Spinal cord (tissue), 10 donors: Measurements from ENCODE around the gene OGDH. TPM values are rescaled to one million over a fixed set of nuclear protein-coding genes. Genes with fewer than 3 reads are reported as not detected.

Source experiments
- DNase-seq, 6 donors: peaks; one replicate each; pipeline versions ENCODE4 v3.0.0 to v3.0.0-alpha.2; 2013 to 2015; ENCODE audit warnings: low spot score in 6 of 6, low read depth in 4 of 6
- H3K27ac ChIP-seq: one replicate; pipeline ENCODE4 v1.5.1; 2013; ENCODE audit warnings: low read depth, low read length, control low read depth
- H3K27me3 ChIP-seq: one replicate; pipeline ENCODE4 v1.6.1; 2013; ENCODE audit warnings: low read length; ENCODE audit not compliant: control insufficient read depth, insufficient read depth
- H3K36me3 ChIP-seq: one replicate; pipeline ENCODE4 v1.6.1; 2013; ENCODE audit warnings: low read length; ENCODE audit not compliant: control insufficient read depth, insufficient read depth
- H3K4me1 ChIP-seq: one replicate; pipeline ENCODE4 v1.6.1; 2013; ENCODE audit warnings: low read length; ENCODE audit not compliant: control insufficient read depth, insufficient read depth
- H3K4me3 ChIP-seq: one replicate; pipeline ENCODE4 v1.5.1; 2013; ENCODE audit warnings: low read depth, low read length, control low read depth
- H3K9me3 ChIP-seq: one replicate; pipeline ENCODE4 v1.6.1; 2013; ENCODE audit warnings: low read length; ENCODE audit not compliant: control insufficient read depth, insufficient read depth
- WGBS: methylation state at CpG from one replicate; pipeline ENCODE4 v1.1.5; 2013; ENCODE audit warnings: missing lambda C conversion rate; ENCODE audit not compliant: insufficient coverage; 5-methylcytosine and 5-hydroxymethylcytosine counted together
- polyA plus RNA-seq, 2 donors: library from polyadenylated mRNA; unstranded; fragments of 120-200 nt; gene quantifications; one replicate each; pipeline ENCODE4 v1.2.1, GENCODE V29; 2013; ENCODE audit not compliant: insufficient read length in 2 of 2
- total RNA-seq, 2 donors: library from RNA; depleted of rRNA in 1 of 2; stranded (reverse); fragments of 120-200 nt in 1 of 2; fragments of >200 nt in 1 of 2; gene quantifications; one replicate each; pipeline versions ENCODE4 v1.2.3 to v1.2.4, GENCODE V29; 2013 to 2014
- donor health status: healthy.

Gene OGDH
- total and polyA plus RNA-seq, 4 donors = 63.8 to 78.6 (median 69.3) TPM

DNA sequence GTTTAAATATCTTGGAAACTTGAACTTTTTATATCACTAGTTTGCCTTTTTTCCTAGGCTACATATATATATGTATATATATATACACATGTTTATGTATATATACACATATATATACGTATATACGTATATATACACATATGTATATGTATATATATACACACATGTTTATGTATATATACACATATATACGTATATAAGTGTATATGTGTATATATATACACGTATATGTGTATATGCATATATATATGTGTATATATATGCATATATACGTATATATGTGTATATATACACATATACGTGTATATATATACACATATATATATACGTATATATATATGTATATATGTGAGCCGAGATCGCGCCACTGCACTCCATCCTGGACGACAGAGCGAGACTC lies 10.1 kb downstream of the OGDH start:
- DNase-seq = no peak
- H3K36me3 ChIP-seq = no peaks in the 10 kb centered on the region
- no peaks in the 10 kb centered on the region for H3K9me3 ChIP-seq
- H3K27me3 ChIP-seq = no peaks in the 10 kb centered on the region
- no peak overlapping the region for H3K4me3 ChIP-seq
- H3K27ac ChIP-seq = no peak overlapping the region
- 95% methylated on average over 4 of the region's 12 CpGs for WGBS
- peaks cover 2% of the 10 kb centered on the region for H3K4me1 ChIP-seq

DNA sequence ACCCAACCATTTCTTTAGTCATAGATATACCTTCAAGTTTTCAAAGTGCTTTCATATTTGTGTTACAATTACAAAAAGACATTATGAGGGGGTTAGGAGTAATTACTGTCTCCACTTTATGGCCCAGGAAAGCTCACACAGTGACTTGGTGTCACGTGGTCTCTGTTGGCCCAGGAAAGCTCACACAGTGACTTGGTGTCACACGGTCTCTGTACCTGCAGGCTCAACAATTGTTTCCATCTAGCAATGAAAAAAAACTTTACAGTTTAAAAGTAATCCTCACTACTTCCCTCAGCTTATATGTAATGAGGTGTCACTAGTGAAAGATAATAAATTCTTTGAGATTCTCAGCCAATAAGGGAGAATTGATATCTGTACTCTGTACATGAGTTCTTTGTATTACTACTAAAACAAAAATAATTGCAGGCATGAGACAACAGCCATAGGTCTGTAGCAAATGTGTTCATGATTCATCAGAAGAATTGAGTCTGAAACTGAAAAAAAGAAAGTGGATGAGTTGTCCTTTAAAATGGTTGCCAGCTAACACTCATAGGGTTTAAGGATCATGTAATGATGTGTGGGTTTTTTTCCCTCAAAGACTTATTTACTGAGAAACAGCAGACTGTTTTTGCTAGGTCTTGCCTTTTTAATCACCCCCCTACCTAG lies 10.9 kb downstream of the OGDH start:
- WGBS = no CpG with 5 or more reads among the region's 2 CpGs
- Histone ChIP-seq H3K27ac (no peak overlapping the region), H3K4me3 (no peak overlapping the region), H3K36me3 (no peaks in the 10 kb centered on the region), H3K4me1 (peaks cover 2% of the 10 kb centered on the region), H3K9me3 (no peaks in the 10 kb centered on the region), H3K27me3 (no peaks in the 10 kb centered on the region)
- DNase-seq = no peak

DNA sequence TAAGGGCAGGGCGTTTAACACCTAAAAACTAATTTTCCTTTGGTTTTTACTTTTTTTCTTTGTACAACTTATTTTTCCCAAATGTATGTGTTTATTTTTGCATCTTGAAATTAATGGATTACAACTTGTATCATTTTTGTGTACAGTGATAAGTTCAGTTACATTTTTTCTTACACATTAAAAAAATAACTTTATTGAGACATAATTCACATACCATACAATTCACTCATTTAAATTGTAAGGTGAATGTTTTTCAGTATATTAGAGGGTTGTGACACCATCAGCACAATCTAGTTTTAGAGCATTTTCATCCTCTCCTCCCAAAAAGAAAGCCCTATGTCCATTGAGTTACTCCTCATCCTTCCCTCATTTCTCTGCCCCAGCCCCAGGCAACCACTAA lies 11.6 kb downstream of the OGDH start:
- H3K4me1 ChIP-seq = peaks cover 2% of the 10 kb centered on the region

DNA sequence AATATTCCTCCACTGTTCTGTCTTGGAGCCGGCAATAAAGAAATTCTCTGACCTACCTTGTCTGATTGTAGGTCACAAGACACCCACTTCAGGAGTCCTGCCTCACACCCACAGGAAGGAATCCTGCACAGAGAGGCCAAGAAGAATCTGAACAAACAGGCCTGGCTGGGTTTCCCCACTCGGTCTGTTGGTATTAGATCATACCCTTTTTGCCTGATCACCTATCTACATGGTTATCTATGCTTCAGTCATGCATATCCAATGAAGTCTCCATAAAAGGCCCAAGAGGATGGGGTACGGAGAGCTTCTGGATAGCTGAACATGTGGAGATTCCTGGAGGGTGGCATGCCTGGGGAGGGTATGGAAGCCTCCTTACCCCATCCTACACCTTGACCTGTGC lies 12.3 kb downstream of the OGDH start:
- Histone ChIP-seq H3K36me3 (no peaks in the 10 kb centered on the region), H3K4me3 (no peak overlapping the region), H3K27me3 (no peaks in the 10 kb centered on the region), H3K27ac (no peak overlapping the region), H3K9me3 (no peaks in the 10 kb centered on the region), H3K4me1 (peaks cover 2% of the 10 kb centered on the region)
- no peak for DNase-seq
- 90% methylated on average over 2 of the region's 3 CpGs for WGBS

More for the DNA sequence above, 11.6 kb downstream of the OGDH start:
- Histone ChIP-seq H3K9me3 (no peaks in the 10 kb centered on the region), H3K27me3 (no peaks in the 10 kb centered on the region), H3K27ac (no peak overlapping the region), H3K36me3 (no peaks in the 10 kb centered on the region), H3K4me3 (no peak overlapping the region)
- WGBS = no CpG with 5 or more reads among the region's 1 CpG
- no peak for DNase-seq

- Histone ChIP-seq H3K4me1 (no peaks in the 10 kb centered on the region), H3K36me3 (peaks cover 12% of the 10 kb centered on the region), H3K4me3 (no peak overlapping the region), H3K27me3 (no peaks in the 10 kb centered on the region), H3K27ac (no peak overlapping the region), H3K9me3 (no peaks in the 10 kb centered on the region)
- no peak for DNase-seq
- WGBS = 97% methylated on average over 5 of the region's 11 CpGs
Measured at GRCh38 chr7:44621034-44621749, 14.8 kb downstream of the OGDH start.

- Histone ChIP-seq H3K9me3 (no peaks in the 10 kb centered on the region), H3K4me1 (peaks cover 4% of the 10 kb centered on the region), H3K4me3 (no peak overlapping the region), H3K36me3 (peaks cover 17% of the 10 kb centered on the region), H3K27ac (no peak overlapping the region), H3K27me3 (no peaks in the 10 kb centered on the region)
- no peak for DNase-seq
- WGBS = 87% methylated on average over 3 of the region's 5 CpGs
Measured at GRCh38 chr7:44621750-44622103, 15.3 kb downstream of the OGDH start.

DNA sequence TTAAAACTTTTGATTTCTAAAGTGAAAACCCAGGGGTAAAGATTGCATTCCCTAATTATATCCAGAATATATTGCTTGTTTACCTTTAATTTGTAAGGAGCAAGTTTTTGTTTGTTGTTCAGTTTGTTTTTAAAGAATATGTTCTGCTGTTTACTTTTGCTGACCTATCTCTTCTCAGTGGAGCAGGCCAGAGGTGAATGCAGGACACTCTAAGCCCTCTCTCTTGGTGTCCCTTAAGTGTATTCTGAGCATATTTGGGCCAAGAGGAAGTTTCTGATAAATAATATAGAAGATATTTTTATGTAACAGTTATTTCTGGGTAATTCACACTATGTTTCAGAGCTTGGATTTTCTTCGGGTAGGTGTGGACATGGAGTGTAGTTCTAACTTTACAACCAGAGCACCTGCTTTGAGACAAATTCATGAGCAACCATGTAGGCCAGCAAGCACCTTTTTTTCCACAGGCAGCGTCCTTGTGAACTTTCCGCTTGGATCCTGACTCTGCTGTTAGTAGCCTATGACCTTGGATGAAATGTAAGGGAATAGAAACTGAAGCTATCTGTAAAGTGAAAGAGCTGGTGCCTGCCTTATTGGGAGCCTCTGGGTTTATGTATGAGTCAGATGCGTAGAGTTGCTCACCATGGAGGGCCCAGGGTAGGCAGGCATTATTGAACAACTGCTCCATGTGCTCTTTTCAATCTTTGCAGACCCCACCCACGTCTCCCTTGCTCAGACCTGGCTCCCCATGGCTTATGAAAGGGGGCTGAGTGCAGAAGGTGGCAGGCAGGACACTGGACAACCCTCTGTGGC lies 16.1 kb downstream of the OGDH start:
- WGBS = 88% methylated on average over 4 of the region's 5 CpGs
- Histone ChIP-seq H3K27me3 (no peaks in the 10 kb centered on the region), H3K4me3 (no peak overlapping the region), H3K27ac (no peak overlapping the region), H3K9me3 (no peaks in the 10 kb centered on the region), H3K4me1 (peaks cover 5% of the 10 kb centered on the region), H3K36me3 (peaks cover 22% of the 10 kb centered on the region)
- DNase-seq = no peak

DNA sequence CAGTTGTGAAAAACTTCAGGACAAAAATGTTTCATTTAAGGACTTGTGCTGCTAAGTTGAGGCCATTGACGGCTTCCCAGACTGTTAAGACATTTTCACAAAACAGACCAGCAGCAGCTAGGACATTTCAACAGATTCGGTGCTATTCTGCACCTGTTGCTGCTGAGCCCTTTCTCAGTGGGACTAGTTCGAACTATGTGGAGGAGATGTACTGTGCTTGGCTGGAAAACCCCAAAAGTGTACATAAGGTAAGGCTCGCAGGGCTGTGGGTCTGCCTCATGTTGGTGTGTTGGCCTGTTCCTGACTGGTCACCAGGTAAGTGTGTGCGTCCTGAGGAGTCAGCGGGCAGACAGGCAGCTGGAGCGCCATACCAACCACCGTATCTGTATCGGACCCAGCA lies 17.9 kb downstream of the OGDH start:
- peaks cover 5% of the 10 kb centered on the region for H3K4me1 ChIP-seq
- no peak overlapping the region for H3K4me3 ChIP-seq
- no peaks in the 10 kb centered on the region for H3K27me3 ChIP-seq
- peaks cover 25% of the 10 kb centered on the region for H3K36me3 ChIP-seq
- DNase-seq = no peak
- H3K27ac ChIP-seq = no peak overlapping the region
- WGBS = 94% methylated on average over 9 of the region's 9 CpGs
- H3K9me3 ChIP-seq = no peaks in the 10 kb centered on the region

GRCh38 chr7:44625526-44626471 lies 19.4 kb downstream of the OGDH start:
- WGBS = 82% methylated on average over 5 of the region's 6 CpGs
- Histone ChIP-seq H3K4me3 (no peak overlapping the region), H3K27me3 (no peaks in the 10 kb centered on the region), H3K36me3 (peaks cover 26% of the 10 kb centered on the region), H3K9me3 (no peaks in the 10 kb centered on the region), H3K4me1 (peaks cover 6% of the 10 kb centered on the region), H3K27ac (no peak overlapping the region)
- peak in 1 of 6 donors; percentile 33 for DNase-seq
